Lower leg skin (tissue), 3 donors: ENCODE results near the gene HHLA2.

Source experiments
- POLR2A ChIP-seq, 2 donors: fragments of 450-650 bp; IDR thresholded peaks; one replicate each; pipeline ENCODE4 v1.6.1; 2016 to 2017; ENCODE audit warnings: antibody characterized with exemption in 2 of 2, mild to moderate bottlenecking in 1 of 2, moderate library complexity in 1 of 2
- TF ChIP-seq, protein P1 (sequence below), 3 donors: fragments of 450-650 bp; IDR thresholded peaks; one replicate each; pipeline ENCODE4 v1.5.1; 2016; ENCODE audit warnings: antibody characterized with exemption in 3 of 3, mild to moderate bottlenecking in 3 of 3, moderate library complexity in 2 of 3

GRCh38 chr3:108255131-108255530 lies 41.2 kb upstream of the HHLA2 start:
- TF ChIP-seq, protein P1, sequence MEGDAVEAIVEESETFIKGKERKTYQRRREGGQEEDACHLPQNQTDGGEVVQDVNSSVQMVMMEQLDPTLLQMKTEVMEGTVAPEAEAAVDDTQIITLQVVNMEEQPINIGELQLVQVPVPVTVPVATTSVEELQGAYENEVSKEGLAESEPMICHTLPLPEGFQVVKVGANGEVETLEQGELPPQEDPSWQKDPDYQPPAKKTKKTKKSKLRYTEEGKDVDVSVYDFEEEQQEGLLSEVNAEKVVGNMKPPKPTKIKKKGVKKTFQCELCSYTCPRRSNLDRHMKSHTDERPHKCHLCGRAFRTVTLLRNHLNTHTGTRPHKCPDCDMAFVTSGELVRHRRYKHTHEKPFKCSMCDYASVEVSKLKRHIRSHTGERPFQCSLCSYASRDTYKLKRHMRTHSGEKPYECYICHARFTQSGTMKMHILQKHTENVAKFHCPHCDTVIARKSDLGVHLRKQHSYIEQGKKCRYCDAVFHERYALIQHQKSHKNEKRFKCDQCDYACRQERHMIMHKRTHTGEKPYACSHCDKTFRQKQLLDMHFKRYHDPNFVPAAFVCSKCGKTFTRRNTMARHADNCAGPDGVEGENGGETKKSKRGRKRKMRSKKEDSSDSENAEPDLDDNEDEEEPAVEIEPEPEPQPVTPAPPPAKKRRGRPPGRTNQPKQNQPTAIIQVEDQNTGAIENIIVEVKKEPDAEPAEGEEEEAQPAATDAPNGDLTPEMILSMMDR (IDR thresholded peaks at IDR 0.05) = no peak
- no peak for TF ChIP-seq POLR2A (IDR thresholded peaks at IDR 0.05)
